ENCODE results near the gene MOB3B. TPM values are rescaled to one million over a fixed set of nuclear protein-coding genes. Genes with fewer than 3 reads are reported as not detected.

The MOB3B gene
- total RNA-seq, 1 donor from 2014 or later, result 14.0 TPM

DNA sequence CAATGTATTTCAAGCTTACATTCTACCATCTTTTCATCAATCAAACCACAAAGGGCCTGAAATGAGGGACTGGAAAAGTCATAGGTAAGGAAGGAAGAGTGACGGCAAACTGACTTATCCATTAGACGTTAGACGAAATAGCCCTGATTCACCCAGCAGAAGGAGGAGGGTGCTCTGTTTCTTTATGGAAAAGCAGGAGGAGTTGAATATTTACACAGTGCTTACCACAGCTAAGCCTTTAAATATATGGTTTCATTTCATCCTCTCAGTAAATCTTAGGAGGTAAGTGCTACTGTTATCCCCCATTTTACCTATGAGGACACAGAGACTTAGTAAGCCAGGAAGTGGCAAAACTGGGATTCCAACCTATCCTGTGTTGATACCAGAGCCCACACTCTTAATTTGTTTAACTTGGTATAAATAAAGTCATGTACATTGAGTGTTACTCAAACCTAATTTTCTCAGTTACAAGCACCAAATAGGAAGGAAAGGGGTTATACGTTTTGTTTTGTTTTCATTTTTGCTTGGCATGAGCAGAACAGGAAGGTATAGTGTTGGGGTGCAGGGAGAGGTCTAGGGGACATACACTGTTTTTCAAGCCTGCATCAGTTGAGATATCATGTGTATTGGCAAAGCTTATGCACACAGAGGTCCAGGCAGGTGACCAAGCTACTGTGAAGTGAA is 103.6 kb downstream of the MOB3B start:
- TF ChIP-seq EZH2 (IDR thresholded peaks at IDR 0.05) (no peak), EZH2phosphoT487 (IDR thresholded peaks at IDR 0.05) (no peak)
- TF ChIP-seq, protein P1, sequence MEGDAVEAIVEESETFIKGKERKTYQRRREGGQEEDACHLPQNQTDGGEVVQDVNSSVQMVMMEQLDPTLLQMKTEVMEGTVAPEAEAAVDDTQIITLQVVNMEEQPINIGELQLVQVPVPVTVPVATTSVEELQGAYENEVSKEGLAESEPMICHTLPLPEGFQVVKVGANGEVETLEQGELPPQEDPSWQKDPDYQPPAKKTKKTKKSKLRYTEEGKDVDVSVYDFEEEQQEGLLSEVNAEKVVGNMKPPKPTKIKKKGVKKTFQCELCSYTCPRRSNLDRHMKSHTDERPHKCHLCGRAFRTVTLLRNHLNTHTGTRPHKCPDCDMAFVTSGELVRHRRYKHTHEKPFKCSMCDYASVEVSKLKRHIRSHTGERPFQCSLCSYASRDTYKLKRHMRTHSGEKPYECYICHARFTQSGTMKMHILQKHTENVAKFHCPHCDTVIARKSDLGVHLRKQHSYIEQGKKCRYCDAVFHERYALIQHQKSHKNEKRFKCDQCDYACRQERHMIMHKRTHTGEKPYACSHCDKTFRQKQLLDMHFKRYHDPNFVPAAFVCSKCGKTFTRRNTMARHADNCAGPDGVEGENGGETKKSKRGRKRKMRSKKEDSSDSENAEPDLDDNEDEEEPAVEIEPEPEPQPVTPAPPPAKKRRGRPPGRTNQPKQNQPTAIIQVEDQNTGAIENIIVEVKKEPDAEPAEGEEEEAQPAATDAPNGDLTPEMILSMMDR (IDR thresholded peaks at IDR 0.05), result no peak

DNA sequence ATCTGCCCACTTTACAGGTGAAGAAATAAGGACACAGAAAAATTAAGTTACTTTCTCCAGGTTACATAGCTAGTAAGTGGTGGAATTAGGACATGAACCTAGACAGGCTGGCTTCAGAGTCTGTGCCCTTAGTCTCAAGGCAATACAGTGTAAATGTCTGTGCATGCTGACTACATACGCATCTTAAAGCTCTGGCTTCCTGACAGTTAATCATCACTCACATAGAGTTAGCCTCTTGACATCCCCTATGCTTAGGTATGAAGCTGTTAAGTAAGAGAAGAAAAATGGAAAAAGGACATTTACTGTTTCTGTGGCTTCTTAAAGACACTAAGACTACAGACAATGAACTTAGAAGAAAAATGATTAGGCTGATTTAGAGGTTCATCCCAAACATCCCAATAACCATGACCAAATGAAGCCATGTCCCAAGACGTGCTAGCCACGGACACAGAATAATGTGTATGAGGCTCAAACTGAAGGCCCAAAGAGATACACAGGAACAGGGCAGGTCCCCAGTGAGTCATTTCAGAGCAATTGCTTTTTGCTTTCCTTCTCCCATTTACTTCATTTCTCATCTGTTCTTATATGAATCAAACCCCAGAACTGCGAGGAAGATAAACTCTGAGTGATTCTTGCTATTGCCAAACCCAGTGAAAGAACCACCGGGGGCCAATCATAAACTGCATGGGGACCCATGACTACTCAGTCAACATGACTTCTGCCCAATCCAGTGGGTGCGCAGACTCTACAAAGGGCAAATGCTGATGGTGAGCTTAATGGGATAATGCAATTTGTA is 105.5 kb downstream of the MOB3B start:
- H3K36me3 Mint-ChIP-seq, result peaks cover 11% of the 10 kb centered on the region
- H3K4me1 ChIP-seq, result peaks cover 11% of the 10 kb centered on the region
- H3K27me3 ChIP-seq, result no peaks in the 10 kb centered on the region
- no peak overlapping the region for H3K4me3 Mint-ChIP-seq
- H3F3A ChIP-seq (ENCODE audit: low read depth), result no peaks in the 10 kb centered on the region
- no peak overlapping the region for H3K9ac ChIP-seq
- peaks cover 20% of the 10 kb centered on the region for H3K79me2 ChIP-seq (ENCODE audit: low read depth)
- H3K27ac Mint-ChIP-seq, result no peak overlapping the region
- TF ChIP-seq EZH2phosphoT487 (IDR thresholded peaks at IDR 0.05) (no peak), EZH2 (IDR thresholded peaks at IDR 0.05) (no peak)
- TF ChIP-seq, protein P1 (IDR thresholded peaks at IDR 0.05), result no peak
- no peak overlapping the region for H3K4me3 ChIP-seq
- H2AFZ ChIP-seq (replicated peaks), result no peak overlapping the region
- H3K4me2 ChIP-seq, result no peak overlapping the region
- H3K27me3 Mint-ChIP-seq (ENCODE audit: insufficient read depth, low read depth), result no peaks in the 10 kb centered on the region
- no peaks in the 10 kb centered on the region for H3K9me3 ChIP-seq (ENCODE audit: low read depth)
- H3K9me3 Mint-ChIP-seq, result peaks cover 7% of the 10 kb centered on the region
- DNase-seq (ENCODE audit: low spot score), result no peak
- H4K20me1 ChIP-seq (ENCODE audit: low read depth), result peaks cover 34% of the 10 kb centered on the region
- H3K27ac ChIP-seq, result no peak overlapping the region
- no peaks in the 10 kb centered on the region for H3K36me3 ChIP-seq
- H3K4me1 Mint-ChIP-seq, result peaks cover 29% of the 10 kb centered on the region

More for the DNA sequence above, 103.6 kb downstream of the MOB3B start:
- no peaks in the 10 kb centered on the region for H3K9me3 Mint-ChIP-seq
- Histone ChIP-seq H3K4me2 (no peak overlapping the region), H3K79me2 (ENCODE audit: low read depth) (peaks cover 21% of the 10 kb centered on the region), H4K20me1 (ENCODE audit: low read depth) (peaks cover 52% of the 10 kb centered on the region), H3K9me3 (ENCODE audit: low read depth) (no peaks in the 10 kb centered on the region), H3K9ac (no peak overlapping the region), H3K36me3 (no peaks in the 10 kb centered on the region), H3K4me3 (no peak overlapping the region), H3K4me1 (peaks cover 22% of the 10 kb centered on the region), H3K27ac (no peak overlapping the region), H3K27me3 (no peaks in the 10 kb centered on the region), H3F3A (ENCODE audit: low read depth) (no peaks in the 10 kb centered on the region), H2AFZ (replicated peaks) (no peak overlapping the region)
- H3K36me3 Mint-ChIP-seq, result no peaks in the 10 kb centered on the region
- DNase-seq (ENCODE audit: low spot score), result no peak
- H3K4me1 Mint-ChIP-seq, result peaks cover 41% of the 10 kb centered on the region
- peaks cover 3% of the 10 kb centered on the region for H3K27me3 Mint-ChIP-seq (ENCODE audit: insufficient read depth, low read depth)
- no peak overlapping the region for H3K27ac Mint-ChIP-seq
- H3K4me3 Mint-ChIP-seq, result no peak overlapping the region

DNA sequence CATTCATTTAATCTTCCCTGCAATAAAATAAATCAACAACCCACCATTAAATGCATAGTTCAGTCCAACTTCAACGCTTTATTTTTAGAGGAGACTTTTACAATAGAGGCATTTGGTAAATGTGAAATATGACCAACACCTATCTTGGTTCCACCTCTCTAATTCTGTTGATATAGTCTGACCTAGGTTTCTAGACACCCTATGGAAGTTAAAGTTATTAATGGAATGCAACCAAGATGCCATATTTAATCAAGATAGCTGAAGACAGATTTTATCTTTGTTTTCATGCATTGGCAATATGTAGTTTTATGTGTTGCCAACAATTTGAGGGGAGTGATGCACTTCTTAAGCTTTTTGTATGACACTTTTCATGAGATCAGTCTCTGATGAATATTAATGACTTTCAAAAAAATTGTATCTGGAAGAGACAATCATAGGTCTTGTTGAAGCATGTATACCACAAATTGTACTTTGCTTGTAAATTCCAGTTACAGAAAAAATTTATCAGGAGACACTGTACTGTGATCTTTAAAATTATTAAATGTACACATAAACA is 107.3 kb downstream of the MOB3B start:
- Histone ChIP-seq H3K4me1 (peaks cover 10% of the 10 kb centered on the region), H3K9me3 (ENCODE audit: low read depth) (no peaks in the 10 kb centered on the region), H3K27me3 (no peaks in the 10 kb centered on the region), H2AFZ (replicated peaks) (no peak overlapping the region), H4K20me1 (ENCODE audit: low read depth) (peaks cover 29% of the 10 kb centered on the region), H3K9ac (no peak overlapping the region), H3K79me2 (ENCODE audit: low read depth) (peaks cover 30% of the 10 kb centered on the region), H3F3A (ENCODE audit: low read depth) (peaks cover 3% of the 10 kb centered on the region), H3K27ac (no peak overlapping the region), H3K4me3 (no peak overlapping the region), H3K36me3 (no peaks in the 10 kb centered on the region), H3K4me2 (no peak overlapping the region)
- Mint-ChIP-seq H3K4me1 (peaks cover 17% of the 10 kb centered on the region), H3K27me3 (ENCODE audit: insufficient read depth, low read depth) (no peaks in the 10 kb centered on the region), H3K9me3 (peaks cover 17% of the 10 kb centered on the region), H3K36me3 (peaks cover 22% of the 10 kb centered on the region), H3K27ac (no peak overlapping the region), H3K4me3 (no peak overlapping the region)
- DNase-seq (ENCODE audit: low spot score), result no peak
- TF ChIP-seq, protein P1 (IDR thresholded peaks at IDR 0.05), result no peak
- no peak for TF ChIP-seq EZH2 (IDR thresholded peaks at IDR 0.05)
- no peak for TF ChIP-seq EZH2phosphoT487 (IDR thresholded peaks at IDR 0.05)
